GM11168 (cell line): ENCODE measurements around the gene NUP93.

ENCODE experiments used
- in situ Hi-C: fragments of 300-500 bp; cut with MboI; formaldehyde crosslinking; loops from one replicate; pipeline ENCODE4 v1.12.0; 2022; ENCODE audit warnings: low sequenced_read_pairs; ENCODE audit not compliant: unreplicated experiment

NUP93 gene

DNA sequence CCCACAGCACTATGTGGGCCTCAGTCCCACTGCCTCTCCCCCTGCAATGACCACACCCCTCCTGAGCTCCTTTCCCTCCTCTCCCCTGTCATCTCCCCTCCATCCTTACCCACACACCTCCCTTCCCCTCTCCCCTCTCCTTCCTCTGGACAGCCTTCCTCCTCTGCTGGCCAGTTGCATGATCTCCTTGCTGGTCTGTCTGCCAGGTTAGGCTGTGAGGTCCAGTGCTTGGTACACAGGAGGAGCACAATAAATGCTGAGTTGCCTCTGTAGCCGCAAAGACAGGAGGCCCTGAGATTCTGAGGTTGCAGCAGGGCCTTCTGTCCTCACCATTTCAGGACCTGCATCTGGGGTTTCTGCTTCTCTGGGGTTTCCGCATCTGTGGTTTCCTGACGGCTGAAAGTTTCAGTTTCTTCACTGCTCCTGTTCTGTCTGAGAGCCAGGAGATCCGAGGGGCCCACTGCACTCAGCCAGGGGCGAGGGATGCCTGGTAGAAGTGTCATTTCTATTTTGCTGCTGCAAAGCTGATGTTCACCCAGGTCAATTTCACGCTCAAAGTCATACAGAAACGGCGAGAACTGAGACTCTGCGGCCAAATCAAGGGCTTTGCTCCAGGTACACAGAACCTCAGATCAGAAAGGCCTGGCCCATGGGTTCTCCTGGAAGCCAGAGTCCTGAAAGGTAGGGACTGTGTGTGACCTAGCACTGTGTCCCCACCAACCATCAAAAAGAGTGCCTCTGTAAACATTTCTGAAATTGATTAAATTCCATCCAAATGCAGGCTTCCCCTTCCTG, 130.5 kb downstream of the NUP93 start:
- in situ Hi-C loops, result loop anchor here (10.0 kb wide), 1 partner anchor 184 kb away; no protein-coding TSS in a partner anchor

DNA sequence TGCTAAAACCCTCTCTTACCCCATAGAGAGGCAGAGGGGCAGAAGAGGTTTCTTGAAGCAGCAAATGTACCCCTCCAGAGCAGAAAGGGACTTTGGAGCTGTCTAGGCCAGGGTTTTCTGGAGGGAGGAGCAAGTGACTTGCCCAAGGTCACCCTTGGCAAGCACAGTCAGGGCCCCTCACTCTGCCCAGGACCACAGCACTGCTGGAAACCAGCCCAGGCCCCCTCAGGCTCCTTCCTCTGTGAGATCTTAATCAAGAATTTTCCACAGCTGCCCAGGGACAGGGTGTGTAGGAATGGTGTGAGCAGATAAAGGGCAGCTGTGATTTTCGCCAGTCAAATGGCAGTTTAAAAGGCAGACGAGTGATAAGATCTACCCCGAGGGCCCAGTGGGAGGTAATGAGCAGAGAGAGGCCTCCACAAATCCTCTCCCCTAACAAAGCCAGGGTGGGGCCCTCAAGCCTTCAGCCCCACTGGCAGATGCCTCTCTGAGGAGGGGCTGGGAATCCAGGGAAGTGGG, 131.2 kb downstream of the NUP93 start:
- in situ Hi-C loops, result loop anchor here (10.0 kb wide), 1 partner anchor 184 kb away; no protein-coding TSS in a partner anchor

DNA sequence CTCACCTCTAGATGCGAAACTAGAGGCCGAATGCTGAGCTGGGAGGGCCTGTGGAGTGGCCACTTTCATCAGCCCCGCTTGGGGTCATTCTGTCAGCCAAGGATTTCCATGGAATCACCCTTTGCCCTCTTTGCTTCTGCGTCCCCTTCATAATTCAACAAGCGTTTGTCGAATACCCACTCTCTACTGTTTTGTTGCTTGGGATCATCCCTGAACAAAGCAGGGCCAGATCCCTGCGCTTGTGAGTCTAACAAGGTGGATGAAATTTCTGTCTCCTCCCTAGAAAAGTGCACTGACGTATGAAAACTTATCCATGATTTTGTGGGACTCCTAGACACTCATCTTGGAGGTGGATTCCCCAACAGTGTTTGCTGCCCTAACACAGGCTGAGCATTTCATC, 131.8 kb downstream of the NUP93 start:
- in situ Hi-C loops, result loop anchor here (10.0 kb wide), 1 partner anchor 183 kb away; no protein-coding TSS in a partner anchor

DNA sequence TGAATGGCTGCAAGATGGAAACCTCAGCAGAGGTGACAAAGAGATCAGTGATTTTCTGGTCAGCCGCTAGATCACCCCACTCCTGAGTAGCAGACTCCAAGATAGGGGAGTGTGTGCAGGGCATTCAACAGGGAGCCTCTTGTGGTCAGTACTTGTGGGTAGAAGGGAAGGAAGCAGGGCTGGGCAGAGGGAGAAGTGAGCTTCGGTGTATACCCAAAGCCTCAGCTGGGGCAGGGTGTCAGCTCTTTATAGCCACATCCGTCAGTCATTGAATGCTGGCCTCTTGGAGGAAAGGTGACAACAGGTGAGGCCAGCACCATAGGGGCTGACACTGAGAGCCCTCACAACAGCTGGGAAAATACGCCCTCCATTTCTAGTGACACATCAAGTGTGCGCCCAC, 132.8 kb downstream of the NUP93 start:
- in situ Hi-C loops, result loop anchor here (10.0 kb wide), 1 partner anchor 182 kb away; no protein-coding TSS in a partner anchor

DNA sequence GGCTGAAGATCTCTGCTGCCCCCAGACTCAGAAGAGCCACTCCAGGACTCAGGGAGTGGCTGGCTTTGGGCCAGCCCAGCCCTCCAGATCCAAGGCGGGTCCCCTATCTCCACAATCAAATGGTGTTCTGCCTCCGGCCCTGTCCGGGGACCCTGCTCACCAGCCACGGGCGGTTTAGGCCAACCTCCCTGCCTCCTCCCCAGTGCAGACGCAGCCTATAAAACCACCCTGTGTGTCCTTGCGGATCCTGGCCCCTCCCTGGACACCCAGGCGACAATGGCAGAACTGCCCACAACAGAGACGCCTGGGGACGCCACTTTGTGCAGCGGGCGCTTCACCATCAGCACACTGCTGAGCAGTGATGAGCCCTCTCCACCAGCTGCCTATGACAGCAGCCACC, 135.0 kb downstream of the NUP93 start, which contains the start of gene SLC12A3:
SLC12A3 (plus strand) TSS at position 248 of the 400 bp plus-strand sequence; CDS start at position 277, 29 bp downstream.
- in situ Hi-C loops, result loop anchor here (5.0 to 10.0 kb wide), 2 partner anchors 87 to 180 kb away; no protein-coding TSS in a partner anchor

DNA sequence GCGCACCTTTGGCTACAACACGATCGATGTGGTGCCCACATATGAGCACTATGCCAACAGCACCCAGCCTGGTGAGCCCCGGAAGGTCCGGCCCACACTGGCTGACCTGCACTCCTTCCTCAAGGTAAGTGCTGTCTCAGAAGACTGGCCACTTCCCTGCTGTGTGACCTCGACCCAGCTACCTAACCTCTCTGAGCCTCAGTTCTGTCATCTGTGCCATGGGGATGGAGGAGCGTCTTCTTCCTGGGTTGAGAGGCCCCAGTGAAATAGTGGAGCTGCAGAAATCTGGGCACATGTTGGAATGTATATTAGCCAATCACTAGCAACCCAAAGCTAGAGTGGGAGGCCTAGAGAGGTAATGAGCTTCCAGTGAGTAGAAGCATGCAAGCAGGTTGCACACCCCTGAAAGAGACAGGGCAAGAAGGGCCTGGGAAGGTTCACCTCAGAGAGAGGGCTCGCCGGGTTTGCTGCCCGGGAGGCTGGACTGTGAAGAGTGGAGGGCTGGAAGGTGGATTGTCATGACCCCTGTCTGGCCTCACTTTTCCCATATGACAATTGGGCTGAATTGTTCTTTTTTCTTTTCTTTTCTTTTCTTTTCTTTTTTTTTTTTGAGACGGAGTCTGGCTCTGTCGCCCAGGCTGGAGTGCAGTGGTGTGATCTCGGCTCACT, 135.6 kb downstream of the NUP93 start:
- in situ Hi-C loops, result loop anchor here (5.0 to 10.0 kb wide), 2 partner anchors 87 to 179 kb away; no protein-coding TSS in a partner anchor

DNA sequence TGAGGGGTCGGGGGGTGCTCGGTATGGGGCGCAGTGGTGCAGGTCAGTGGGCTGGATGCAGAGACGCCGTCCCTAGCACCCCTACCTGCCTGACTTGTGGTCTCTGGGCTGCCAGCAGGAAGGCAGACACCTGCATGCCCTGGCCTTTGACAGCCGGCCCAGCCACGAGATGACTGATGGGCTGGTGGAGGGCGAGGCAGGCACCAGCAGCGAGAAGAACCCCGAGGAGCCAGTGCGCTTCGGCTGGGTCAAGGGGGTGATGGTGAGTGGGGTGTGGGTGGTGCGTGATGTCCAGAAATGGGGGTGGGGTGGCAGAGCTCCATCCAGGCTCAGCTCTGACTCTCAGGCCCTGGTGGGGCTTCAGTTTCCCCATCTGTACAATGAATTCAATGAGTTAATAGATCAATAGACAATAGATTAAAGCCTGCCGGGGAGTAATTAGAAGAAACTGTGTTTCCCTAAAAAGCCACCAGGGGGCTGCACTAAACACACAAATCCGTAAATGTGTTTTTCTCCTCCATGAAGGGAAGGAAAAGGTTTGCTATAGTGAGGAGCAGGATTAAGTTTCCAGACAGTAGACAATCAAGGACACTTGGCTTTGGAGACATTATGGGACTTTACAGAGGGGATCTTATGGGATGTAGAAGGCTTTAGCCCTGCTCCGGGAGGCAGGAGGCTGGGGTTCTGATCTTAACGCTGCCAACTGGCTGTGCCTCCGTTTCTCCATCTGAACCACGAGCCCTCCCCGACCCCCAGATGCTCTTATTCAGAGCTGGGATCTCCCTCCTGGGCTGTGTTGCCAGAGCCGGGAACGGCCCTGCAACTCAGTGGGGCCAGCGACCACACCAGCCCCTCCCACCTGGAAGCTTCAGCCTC, 137.3 kb downstream of the NUP93 start:
- in situ Hi-C loops, result loop anchor here (5.0 to 10.0 kb wide), 2 partner anchors 85 to 178 kb away; no protein-coding TSS in a partner anchor

DNA sequence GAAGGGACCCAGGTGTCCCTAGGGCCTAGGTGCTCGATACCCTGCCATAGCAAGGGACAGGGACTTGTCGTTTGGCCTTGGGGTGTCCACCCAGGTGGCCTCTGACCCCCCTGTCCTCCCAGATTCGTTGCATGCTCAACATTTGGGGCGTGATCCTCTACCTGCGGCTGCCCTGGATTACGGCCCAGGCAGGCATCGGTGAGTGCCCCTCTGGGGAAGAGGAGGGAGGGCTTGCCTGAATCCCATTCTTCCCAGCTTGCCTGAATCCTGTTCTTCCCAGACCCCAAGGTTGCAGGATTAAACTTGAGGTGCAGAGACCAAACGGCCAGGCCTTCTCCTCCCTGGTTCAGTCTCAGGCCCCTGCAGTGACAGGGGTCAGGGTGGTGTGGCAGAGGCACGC, 138.2 kb downstream of the NUP93 start:
- in situ Hi-C loops, result loop anchor here (5.0 to 10.0 kb wide), 2 partner anchors 84 to 177 kb away; no protein-coding TSS in a partner anchor

DNA sequence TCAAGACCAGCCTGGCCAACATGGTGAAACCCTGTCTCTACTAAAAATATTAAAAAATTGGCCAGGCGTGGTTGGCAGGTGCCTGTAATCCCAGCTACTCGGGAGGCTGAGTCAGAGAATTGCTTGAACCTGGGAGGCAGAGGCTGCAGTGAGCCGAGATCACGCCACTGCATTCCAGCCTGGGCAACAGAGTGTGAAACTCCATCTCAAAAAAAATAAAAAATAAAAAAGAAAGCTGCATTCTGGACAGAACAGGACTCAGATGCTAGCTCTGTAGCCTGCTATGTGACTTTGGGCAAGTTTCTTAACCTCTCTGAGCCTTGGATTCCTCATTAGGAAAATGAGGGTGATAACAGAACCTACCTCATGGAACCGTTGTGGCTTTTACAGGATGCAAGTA, 138.8 kb downstream of the NUP93 start:
- in situ Hi-C loops, result loop anchor here (5.0 to 10.0 kb wide), 2 partner anchors 84 to 176 kb away; no protein-coding TSS in a partner anchor

DNA sequence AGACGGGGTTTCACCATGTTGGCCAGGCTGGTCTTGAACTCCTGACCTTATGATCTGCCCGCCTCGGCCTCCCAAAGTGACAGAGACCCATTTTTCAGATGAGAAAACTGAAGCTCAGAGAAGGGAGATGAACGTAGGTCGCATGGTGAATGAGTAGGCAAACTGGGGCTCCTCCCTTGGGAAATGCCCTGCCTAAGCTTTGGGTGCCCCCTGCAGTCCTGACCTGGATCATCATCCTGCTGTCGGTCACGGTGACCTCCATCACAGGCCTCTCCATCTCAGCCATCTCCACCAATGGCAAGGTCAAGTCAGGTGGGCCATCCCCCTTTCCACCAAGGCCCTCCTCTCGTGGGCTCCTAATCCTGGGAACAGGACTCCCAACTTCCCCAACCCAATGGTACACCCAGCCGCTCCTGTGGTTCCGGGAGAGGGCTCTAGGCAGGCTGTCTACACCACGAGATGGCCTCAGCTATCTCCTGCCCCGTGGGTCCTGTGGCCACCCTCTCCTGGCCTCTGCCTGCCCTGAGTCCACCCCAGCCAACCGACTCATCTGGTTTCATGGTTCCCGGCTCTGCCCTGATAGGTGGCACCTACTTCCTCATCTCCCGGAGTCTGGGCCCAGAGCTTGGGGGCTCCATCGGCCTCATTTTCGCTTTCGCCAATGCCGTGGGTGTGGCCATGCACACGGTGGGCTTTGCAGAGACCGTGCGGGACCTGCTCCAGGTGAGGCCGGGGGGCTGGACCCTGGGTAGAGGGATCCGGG, 139.8 kb downstream of the NUP93 start:
- in situ Hi-C loops, result loop anchor here (5.0 to 10.0 kb wide), 2 partner anchors 83 to 175 kb away; no protein-coding TSS in a partner anchor

DNA sequence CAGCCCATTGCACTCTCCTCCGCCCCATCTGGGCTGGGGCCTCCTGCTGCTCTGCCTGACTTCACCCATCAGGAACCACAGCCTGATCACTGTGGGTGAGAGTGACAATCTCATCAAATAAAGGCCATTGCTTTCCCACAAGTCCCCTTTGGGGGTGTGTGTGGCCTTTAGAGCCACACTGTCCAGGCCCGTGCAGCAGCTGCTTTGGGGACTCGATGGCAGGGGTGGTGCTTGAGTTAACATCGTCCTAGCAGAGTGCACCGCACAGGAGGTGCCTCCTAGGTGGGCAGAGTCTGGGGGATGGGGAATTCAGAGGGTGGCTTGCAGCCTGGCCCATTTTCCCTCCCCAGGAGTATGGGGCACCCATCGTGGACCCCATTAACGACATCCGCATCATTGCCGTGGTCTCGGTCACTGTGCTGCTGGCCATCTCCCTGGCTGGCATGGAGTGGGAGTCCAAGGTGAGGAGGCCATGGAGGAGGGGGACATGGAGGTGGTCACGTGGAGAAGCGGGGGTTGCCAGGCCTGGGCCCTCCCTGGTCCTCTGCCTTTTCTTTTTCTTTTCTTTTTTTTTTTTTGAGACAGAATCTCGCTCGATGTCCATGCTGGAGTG, 140.5 kb downstream of the NUP93 start:
- in situ Hi-C loops, result no loop called here

DNA sequence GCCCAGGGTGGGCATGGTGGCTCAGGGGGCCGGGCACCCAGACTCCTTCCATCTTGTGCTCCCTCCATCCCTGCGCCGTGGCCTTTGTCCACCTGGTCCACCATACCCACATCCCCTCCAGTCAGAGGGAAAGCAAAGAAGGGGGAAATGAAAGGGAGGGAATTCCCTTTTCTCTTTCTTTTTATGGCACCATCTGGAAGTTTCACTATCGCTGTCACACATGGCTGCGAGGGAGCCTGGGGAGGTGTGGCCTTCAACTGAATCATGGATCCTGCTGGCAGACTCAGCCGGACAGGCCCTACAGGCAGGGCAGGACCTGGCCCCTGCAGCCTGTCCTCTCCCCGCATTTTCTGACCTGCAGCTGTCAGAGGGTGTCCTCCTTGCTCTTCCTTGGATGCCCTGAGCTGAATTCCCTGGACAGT, 141.3 kb downstream of the NUP93 start:
- in situ Hi-C loops, result no loop called here

DNA sequence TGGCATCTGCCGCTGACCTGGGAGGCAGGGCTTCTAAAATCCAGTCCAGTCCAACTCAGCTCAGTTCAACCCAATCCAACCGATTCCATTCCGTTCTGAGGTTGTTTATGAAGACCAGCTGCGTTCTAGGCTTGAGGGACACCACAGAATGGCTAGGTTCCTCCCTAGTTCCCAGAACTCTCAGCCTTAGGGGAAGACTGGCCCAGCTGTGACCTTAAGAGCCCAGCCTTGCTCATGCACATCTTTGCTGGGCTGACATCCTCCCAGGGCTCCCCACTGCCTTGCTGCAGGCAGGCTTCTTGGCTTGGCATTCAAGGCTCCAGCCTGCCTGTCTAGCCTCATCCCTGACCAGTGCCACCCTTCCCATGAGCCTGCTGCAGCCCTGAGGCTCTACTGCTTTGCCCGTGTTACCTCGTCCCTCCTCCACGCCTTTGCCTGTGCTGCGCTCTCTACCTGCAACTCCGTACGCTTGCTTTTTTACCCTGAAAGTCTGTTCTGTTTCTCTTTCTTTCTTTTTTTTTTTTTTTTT, 143.0 kb downstream of the NUP93 start:
- in situ Hi-C loops, result no loop called here

DNA sequence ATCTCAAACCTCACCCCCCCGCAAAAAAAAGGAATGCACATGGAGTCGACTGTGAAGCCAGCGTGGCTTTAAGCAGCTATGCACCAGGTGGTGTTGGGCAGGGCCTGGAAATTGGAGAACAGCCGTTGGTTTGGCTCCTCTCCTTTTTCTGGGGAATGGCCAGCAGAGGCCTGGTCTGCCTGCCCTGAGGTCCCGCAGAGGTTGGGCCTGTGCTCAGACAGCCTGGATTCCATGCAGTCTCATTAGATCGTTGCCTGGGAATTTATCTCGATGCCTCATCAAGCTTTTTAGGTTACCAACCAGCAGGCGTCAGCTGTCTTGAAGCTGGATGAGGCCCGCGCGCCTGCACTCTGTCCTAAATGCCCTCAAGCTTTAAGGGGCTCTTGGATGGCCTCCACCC, 144.9 kb downstream of the NUP93 start:
- in situ Hi-C loops, result no loop called here

DNA sequence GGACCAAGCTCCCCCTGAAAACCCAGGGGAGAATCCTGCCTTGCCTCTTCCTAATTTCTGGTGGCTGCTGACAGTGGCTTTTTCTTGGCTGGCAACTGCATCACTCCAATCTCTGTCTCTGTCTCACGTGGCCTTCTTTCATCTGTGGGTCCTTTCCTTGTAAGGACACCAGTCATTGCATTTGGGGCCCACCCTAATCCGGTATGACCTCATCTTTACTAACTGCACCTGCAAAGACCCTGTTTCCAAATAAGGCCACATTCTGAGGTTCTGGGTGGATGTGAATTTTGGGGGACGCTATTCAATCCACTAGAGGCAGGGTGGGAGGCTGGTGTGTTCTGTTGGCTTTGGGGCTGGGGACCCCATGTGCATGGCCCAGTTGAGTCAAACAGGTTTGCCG, 146.1 kb downstream of the NUP93 start:
- in situ Hi-C loops, result no loop called here

DNA sequence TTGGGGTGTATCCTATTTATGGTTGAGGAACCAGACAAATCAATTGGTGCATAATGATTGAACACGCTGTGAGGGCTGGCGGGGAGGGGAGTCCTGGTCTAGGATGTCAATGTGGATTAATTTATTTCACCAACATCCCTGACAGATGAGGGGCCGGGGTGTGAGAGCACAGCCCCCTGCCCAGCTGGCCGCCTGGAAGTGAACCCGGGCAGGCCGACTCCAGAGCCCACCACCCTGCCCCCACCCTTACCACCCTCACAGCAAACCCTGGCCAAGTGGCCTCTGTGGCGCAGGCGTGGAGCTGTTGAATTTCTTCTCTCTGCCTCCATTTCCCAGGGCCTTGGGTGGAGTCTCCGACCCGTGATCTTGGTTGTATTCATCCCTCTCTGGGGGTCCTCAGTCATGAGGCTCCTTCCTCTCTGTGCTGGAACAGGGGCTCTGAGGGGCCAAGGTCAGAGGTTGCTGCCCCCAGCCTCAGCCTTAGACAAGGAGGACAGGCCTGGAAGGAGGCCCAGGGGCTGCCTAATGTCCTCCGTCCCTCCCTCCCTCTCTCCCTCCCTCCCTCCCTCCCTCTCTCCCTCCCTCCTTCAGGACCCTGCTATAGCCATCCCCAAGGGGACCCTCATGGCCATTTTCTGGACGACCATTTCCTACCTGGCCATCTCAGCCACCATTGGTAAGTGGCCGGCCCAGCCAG, 147.7 kb downstream of the NUP93 start:
- in situ Hi-C loops, result no loop called here

DNA sequence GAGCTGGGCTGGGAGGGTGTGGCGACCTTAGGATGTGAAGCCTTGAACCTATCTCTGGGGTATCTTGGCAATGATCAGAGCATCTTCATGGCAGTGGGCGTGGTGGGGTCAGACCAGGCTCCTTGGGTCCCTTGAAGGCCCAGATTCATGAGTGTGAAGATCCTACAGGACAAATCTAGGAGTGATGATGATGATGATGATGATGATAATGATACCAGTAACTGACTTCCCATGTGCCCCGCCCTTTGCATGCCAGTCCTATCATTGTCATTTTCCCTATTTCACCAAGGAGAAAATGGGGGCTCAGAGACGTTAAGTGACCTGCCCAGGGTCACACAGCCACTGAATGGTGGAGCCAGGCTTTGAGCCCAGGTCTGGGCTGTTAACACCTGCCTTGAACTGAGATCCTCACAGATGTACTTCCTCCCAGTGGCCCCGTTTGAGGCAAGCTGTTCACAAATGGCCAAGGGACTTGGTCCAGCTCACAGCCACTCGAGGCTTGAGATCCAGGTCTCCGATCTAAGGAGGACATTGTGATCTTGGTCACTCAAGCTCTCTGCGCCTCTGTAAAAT, 148.4 kb downstream of the NUP93 start:
- in situ Hi-C loops, result no loop called here
